Measurements from ENCODE around the gene RASGRF2.
A peak's percentile ranks its signal among the peaks of the same experiment; 100 is the strongest.

RASGRF2 gene

DNA sequence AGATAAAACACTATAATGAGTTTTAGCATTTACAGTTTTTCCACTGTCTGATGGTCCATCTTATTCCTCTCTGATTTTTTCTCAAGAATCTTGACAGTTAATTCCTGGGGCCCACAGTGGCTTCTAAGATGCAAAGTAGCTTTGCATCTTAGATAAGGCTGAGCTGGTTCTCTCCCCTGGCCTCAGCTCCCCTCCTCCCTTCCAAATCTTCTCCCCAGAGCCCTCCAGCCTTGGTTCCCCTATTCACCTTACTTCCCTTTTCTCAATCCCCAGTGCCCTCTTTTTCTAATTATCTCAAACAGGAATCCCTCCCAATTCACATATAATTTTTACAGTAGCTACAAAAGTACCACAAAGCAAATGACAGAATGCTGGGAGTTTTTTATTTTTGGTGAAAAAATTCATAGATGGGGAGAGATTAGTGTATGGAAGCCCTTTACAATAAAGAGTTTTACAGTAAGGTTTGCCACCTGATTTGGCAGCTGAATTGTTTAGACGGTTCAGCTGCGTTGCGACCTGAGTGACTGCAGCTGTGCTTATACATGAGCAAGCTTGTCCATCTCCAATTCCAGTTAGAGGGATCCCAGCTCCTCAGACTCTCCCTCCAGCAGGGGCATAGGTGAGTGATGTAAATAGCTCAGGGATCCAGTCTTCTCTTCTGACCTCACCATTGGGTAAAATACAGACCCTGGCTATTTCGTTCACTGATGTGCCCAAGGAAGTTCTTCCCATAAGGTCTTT lies 221.6 kb downstream of the RASGRF2 start:
- no peak for DNase-seq

DNA sequence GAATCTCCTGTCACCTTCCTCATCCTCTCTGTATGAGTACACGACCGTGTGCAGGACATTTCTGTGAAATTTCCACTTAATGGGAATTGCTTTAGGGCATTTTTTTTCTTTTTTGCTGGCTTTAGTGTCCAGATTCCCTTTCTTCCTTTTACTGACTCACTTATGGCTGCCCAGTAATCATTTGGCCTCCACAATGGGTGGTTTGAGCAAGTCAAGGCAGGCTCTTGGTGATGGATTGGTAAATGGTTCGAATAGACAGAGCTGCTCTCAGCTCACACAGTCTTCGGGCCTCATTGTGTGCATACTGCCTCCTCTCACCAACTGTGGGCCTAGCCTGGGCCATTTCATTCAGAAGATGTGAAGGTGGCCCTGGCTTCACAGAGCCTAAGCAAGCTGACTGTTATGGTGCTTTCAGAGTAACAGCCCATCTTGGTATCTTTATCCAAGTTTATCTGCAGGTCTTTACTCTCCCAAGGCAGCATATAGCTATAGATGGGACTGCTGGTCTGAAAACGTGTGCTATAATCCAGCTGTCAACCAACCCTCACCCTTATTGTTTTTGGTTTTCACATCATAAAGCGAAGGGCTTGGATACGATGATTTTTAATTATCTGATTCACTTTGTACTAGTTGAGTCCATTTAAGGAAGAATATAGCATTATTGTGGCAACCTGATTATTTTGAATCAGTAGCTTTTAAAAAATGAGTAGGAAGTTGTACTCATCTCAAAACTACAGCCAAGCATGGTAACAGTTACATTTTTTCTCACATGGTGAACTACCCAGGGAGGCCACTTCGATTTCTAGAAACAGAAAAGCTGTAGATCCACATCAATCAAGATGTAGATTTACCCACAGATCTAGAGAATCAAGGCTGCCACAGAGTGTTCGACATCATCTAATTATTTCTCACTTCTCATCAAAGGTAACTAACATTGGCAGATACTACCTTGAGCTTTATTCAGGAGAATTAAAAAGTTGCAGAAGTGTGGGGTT lies 222.5 kb downstream of the RASGRF2 start:
- DNase-seq = no peak

DNA sequence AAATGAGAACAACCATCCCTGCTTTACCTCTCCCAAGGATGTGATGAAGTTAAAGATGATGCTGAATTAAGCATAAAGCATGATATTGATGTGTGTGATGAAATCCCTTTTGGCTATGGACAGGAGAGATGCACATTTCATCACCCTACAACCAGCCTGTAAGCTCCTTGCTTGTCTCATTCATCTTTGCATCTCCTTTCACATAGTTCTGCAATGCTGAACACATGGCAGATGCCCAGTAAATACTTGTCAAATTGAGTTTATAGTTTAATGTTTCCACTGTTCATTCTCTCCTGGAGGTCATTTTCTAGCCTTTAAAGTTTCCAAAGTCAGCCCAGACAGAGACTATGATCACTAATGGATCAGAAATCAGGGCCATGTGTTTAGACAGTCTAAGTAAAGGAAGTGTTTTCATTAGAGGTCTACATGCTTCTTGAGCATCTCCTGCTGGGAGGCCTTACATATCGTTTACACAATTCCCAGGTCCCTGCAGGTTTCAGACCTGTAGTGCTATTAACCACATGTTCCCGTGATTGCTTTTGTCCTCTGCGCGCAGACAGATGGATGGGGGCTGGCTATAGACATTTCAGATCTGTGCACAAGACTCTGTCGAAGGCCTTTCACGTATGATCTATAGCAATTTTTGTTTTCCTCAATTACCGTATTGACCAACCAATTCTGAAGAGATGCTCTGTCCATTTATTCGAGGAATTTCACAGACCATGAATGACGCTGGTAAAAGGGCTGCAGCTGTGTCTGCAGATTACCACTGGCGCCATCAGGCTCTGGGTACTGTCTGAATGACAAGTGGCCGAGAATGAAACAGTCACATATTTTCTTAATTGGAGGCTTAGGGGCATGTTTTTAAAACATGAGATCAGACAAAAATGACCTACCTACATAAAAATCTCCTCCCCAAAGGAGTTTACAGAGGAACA lies 223.9 kb downstream of the RASGRF2 start:
- DNase-seq = peak; percentile 3

- no peak for DNase-seq
These were observed 224.6 kb downstream of the RASGRF2 start for GRCh38 chr5:81184749-81185110.

GRCh38 chr5:81187885-81188284 lies 227.7 kb downstream of the RASGRF2 start:
- DNase-seq = peak; percentile 8

GRCh38 chr5:81188962-81189361 lies 228.8 kb downstream of the RASGRF2 start:
- no peak for DNase-seq

DNA sequence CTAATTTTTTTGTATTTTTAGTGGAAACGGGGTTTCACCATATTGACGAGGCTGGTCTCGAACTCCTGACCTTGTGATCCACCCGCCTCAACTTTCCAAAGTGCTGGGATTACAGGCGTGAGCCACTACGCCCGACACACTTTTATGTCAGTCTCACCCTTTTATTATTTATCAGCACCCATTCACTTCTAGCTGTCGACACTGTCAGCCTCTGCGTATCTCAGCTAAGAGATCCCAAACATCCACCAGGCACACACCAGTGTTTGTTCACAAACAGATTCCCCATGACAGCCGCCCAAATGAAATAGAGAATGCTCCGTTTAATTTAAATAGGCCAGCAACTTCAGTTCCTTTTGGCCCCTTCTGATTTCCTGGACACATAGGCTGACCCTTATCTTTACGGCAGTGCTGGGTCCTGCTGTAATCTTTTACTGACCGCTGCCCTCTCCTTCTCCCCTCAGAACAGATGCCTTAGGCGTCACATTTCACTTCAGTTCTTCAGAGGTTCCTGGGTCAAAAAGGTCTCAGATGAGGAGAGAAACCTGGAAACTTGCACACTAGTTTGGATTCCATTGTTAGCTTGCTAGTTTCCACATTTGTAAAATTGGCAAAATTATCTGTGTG lies 229.8 kb downstream of the RASGRF2 start:
- no peak for DNase-seq

- no peak for DNase-seq
These were observed 231.7 kb downstream of the RASGRF2 start for GRCh38 chr5:81191726-81192372.

DNA sequence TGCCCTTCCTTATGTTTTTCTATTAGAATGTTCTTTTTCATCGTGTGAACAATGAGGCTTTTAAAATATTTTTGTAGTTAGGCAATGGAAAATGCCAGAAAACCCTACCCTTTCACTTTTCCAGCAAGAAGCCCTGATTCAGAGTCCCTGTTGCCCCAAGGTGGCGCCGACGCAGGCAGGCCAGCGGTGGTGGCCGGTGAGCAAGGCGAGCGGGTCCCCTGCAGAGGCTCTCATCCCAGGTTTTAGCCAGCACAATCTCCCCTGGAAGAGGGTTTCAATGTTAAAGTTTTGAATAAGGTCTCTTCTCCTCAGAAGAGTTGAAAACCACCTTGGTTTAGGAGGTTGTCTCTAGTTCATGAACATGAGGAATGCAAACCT lies 232.2 kb downstream of the RASGRF2 start:
- no peak for DNase-seq

GRCh38 chr5:81194633-81195334 lies 234.6 kb downstream of the RASGRF2 start:
- peak; percentile 45 for DNase-seq

DNA sequence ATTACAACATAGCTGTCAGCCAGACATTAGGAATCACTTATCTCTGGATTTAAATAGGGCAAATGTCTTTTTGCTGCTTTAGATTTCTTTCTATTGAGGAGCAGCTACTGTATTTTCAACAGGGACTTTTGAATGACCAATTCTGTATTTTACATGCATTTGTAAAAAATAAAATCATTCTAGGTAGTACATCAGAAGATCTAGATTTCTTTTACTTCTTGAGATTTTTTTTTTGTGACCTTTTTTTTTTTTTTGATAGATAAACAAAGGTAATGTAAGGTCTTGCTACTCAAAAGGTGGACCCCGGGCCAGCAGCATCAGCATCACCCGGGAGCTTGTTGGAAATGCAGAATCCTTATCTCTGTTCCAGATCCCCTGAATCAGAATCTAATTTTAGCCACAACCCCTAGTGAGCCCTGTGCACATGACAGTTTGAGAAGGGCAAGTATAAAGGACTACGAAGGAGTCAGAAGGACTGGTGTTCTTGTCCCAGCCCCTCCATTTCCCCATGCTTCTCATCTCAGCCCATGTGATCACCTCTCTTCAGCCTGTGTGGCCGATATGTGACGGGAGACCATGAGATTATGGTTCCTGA lies 235.3 kb downstream of the RASGRF2 start:
- DNase-seq = no peak

- DNase-seq = no peak
These were observed 242.5 kb downstream of the RASGRF2 start for GRCh38 chr5:81202655-81203054.

DNA sequence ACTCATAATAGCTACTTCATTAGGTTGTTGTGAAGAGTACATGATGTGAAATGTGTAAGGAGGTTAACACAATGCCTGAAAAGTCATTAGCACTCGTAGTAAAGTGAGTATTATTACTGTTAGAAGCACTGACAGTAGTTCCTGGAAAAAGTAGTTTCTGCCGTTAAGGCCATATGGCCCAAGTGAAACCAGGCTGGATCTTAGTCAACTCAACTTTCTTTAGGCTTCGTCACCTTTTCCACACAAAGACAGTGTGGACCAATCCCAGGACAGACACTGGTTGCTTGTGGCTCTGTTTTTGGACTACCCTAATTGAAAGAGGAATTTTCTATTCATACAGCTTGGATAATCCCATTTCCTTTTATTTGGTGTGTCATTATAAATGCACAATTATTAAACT lies 243.6 kb downstream of the RASGRF2 start:
- no peak for DNase-seq

DNA sequence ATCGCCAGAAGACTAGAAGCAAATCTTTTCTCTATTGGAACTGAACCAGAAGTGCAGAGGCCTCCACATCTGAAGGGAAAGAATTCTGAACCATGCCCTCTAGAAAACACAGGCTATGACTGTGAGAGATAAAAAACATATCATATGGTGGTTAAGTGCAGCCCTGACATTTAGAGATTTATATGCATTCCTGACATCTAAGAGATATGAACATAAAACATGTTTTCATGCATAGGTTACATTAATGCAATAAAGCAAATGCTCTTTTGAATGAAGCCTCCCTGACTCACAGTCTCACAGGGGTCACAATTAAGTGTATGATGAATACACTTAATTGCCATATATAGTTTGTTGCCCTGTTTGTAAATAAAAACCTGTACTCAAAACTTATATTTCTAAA lies 244.0 kb downstream of the RASGRF2 start:
- DNase-seq = no peak

DNA sequence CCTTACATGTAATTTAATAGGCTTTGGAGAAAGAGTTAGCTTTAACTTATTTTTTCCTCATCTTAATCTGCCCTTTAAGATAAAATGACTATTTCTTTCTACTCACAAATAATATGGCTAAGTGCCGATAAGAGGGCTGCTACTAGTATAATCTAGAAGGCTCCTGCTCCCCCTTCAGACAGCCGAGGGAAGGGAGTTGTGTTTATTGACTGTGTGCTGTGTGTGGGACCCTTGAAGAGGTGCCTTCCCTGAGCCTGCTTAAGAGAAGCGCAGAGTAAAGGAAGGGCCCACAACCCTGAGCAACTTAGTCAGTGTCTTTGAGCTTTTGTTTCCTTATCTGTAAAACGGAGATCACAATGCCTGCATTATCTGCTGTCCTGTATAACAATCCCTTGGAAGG lies 244.9 kb downstream of the RASGRF2 start:
- no peak for DNase-seq

- no peak for DNase-seq
These were observed 246.8 kb downstream of the RASGRF2 start for GRCh38 chr5:81207009-81207408.

DNA sequence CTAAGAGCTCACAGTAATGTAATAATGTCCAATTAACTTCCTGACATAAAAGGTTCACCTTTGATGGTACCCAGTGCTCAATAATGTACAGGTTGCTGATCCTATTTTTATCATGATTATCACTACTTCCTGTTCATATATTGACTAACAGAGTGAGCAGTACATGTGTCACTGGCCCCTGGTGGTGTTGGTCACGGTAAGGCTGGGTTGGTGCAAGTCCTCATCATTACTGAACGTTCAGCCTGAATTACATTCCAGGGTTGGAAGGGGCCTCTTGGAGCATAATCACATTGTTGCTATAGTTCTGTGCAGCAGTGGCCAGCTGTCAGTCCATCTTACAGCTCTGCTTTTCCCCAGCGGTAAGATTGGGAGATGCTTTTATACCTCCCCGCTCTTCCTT lies 248.7 kb downstream of the RASGRF2 start:
- DNase-seq = no peak

- no peak for DNase-seq
These were observed 249.2 kb downstream of the RASGRF2 start for GRCh38 chr5:81209386-81209785.

DNA sequence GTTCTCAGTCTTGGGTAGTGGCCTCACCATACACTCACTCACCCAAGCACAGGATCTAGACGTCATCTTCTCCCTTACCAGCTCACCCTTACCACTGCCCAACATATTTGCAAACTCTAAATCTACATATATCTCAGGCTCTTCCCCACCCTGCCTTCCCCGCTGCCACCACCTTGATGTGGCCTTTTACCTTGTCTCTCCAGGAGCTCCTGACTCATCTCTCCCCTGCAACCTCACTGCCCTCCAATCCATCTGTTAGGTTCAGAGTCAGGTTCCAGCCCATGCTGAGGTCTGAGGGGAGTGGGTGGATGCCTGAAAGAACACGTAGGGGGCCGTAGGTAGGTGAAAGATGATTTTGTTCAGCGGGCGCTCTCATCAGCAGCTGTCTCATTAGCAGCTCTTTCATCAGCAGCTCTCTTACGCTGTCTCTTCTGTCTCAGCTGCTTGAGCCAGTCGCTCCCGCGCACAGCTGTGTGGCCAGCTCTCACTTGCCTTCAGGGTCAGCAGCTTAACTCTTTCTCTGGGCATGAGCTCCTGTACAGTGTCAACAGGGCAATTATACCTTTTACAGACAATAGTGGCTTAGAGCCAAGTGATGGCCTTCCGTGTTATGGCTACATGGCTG lies 249.8 kb downstream of the RASGRF2 start:
- DNase-seq = no peak

- DNase-seq = no peak
These were observed 252.1 kb downstream of the RASGRF2 start for GRCh38 chr5:81212211-81212751.

Measured in NCI-H2107 (cell line).